ENCODE results near the gene NLN. TPM values are rescaled to one million over a fixed set of nuclear protein-coding genes. Genes with fewer than 3 reads are reported as not detected.

The NLN gene
- total RNA-seq, 1 donor from 2014 or later: 40.3 TPM

- H3K27ac Mint-ChIP-seq (ENCODE audit: unreplicated experiment): no peak overlapping the region
- TF ChIP-seq CTCF (IDR thresholded peaks at IDR 0.05): no peak
Measured at GRCh38 chr5:65830856-65831255, 108.9 kb downstream of the NLN start.

DNA sequence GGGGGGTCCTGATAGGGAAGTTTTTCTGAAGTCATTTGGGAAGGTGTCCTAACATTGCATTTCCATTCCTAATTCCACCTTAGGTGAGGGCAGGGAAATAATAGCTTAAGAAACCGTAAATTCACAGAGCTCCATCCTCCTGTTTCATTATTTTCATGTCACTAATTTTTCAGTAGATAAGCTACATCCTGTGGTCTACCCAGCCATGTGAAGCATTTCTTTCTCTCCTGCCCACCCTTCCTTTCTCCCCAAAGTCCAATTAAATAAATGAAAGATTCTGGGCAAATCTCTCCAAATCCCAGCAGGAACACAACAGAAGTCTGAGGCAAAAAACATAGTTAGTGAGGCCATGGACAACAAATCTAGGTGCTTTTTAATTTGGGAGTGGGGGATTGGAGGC, 109.3 kb downstream of the NLN start:
- H3K36me3 Mint-ChIP-seq (ENCODE audit: unreplicated experiment): no peaks in the 10 kb centered on the region
- H3K4me3 Mint-ChIP-seq (ENCODE audit: unreplicated experiment): no peak overlapping the region
- no peaks in the 10 kb centered on the region for H3K9me3 Mint-ChIP-seq (ENCODE audit: unreplicated experiment)
- DNase-seq (ENCODE audit: extremely low spot score, unreplicated experiment): no peak
- peaks cover 17% of the 10 kb centered on the region for H3K4me1 Mint-ChIP-seq (ENCODE audit: unreplicated experiment)
- no peak overlapping the region for H3K27ac Mint-ChIP-seq (ENCODE audit: unreplicated experiment)
- no peak for TF ChIP-seq CTCF (IDR thresholded peaks at IDR 0.05)
- H3K27me3 Mint-ChIP-seq (ENCODE audit: unreplicated experiment): no peaks in the 10 kb centered on the region

More at GRCh38 chr5:65830856-65831255, 108.9 kb downstream of the NLN start:
- no peaks in the 10 kb centered on the region for H3K9me3 Mint-ChIP-seq (ENCODE audit: unreplicated experiment)
- no peaks in the 10 kb centered on the region for H3K27me3 Mint-ChIP-seq (ENCODE audit: unreplicated experiment)
- no peak overlapping the region for H3K4me3 Mint-ChIP-seq (ENCODE audit: unreplicated experiment)
- H3K36me3 Mint-ChIP-seq (ENCODE audit: unreplicated experiment): no peaks in the 10 kb centered on the region
- no peak for DNase-seq (ENCODE audit: extremely low spot score, unreplicated experiment)
- H3K4me1 Mint-ChIP-seq (ENCODE audit: unreplicated experiment): peaks cover 17% of the 10 kb centered on the region

DNA sequence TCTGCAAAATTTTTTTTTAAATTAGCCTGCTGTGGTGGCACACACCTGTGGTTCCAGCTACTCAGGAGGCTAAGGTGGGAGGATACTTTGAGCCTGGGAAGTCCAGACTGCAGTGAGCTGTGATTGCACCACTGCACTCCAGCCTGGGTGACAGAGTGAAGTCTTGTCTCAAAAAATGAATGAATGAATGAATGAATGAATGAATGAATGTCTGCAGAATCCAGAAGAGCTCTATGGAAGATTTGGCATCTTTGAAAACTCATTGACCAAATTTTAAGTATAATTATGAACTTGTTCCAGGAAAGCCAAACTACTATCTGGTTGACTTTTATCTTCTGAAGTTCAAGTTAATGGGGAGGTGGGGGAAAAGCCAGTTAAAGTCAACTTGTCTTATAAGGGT, 110.1 kb downstream of the NLN start:
- DNase-seq (ENCODE audit: extremely low spot score, unreplicated experiment): no peak
- no peaks in the 10 kb centered on the region for H3K9me3 Mint-ChIP-seq (ENCODE audit: unreplicated experiment)
- H3K27me3 Mint-ChIP-seq (ENCODE audit: unreplicated experiment): no peaks in the 10 kb centered on the region
- no peak for TF ChIP-seq CTCF (IDR thresholded peaks at IDR 0.05)
- no peak overlapping the region for H3K27ac Mint-ChIP-seq (ENCODE audit: unreplicated experiment)
- peaks cover 18% of the 10 kb centered on the region for H3K4me1 Mint-ChIP-seq (ENCODE audit: unreplicated experiment)
- H3K4me3 Mint-ChIP-seq (ENCODE audit: unreplicated experiment): no peak overlapping the region
- H3K36me3 Mint-ChIP-seq (ENCODE audit: unreplicated experiment): no peaks in the 10 kb centered on the region

DNA sequence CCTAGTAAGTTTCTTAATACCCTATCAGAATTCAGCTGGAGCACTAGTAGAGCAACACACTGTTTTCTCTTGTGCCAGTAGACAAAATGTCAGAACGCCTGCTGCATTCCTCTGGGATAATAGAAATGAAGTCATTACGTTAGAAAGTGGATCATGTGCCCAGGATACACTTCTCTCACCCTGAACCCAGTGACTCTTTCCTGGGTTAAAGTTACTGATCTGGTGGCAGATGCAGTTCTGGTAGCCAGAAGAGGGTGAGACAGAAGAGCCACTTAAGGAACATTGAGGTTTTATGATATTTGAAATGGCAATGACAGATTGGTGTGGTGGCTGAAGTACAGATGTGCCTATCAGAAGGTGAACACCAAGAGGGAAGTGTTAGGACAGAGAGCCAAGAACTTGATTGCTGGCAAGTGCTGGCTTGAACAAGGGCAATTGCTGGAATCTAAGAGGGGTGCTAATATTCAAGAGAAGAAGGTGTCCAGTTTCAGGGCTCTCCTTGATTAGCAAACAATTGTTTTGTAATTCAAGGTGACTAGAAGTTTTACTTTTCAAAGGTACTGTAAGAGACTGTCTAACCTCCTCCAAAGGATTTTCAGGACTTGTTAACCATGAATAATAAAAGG, 110.7 kb downstream of the NLN start:
- Mint-ChIP-seq H3K27ac (ENCODE audit: unreplicated experiment) (no peak overlapping the region), H3K27me3 (ENCODE audit: unreplicated experiment) (no peaks in the 10 kb centered on the region), H3K36me3 (ENCODE audit: unreplicated experiment) (no peaks in the 10 kb centered on the region), H3K4me3 (ENCODE audit: unreplicated experiment) (no peak overlapping the region), H3K4me1 (ENCODE audit: unreplicated experiment) (peaks cover 12% of the 10 kb centered on the region), H3K9me3 (ENCODE audit: unreplicated experiment) (no peaks in the 10 kb centered on the region)
- no peak for DNase-seq (ENCODE audit: extremely low spot score, unreplicated experiment)
- TF ChIP-seq CTCF (IDR thresholded peaks at IDR 0.05): no peak

DNA sequence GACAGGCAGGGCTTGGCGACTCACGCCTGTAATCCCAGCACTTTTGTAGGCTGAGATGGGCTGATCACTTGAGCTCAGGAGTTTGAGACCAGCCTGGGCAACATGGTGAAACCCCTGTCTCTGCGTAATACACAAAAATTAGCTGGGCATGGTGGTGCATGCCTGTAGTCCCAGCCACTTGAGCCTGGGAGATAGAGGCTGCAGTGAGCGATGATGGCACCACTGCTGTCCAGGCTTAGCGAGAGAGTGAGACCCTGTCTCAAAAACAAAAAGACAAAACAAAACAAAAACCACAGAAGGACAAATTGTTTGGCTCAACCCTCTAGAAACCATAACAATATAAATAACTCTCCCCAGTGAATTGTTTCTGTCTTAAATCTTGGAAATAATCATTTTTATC, 111.8 kb downstream of the NLN start:
- DNase-seq (ENCODE audit: extremely low spot score, unreplicated experiment): no peak
- Mint-ChIP-seq H3K27me3 (ENCODE audit: unreplicated experiment) (no peaks in the 10 kb centered on the region), H3K4me1 (ENCODE audit: unreplicated experiment) (peaks cover 4% of the 10 kb centered on the region), H3K9me3 (ENCODE audit: unreplicated experiment) (no peaks in the 10 kb centered on the region), H3K36me3 (ENCODE audit: unreplicated experiment) (no peaks in the 10 kb centered on the region), H3K4me3 (ENCODE audit: unreplicated experiment) (no peak overlapping the region), H3K27ac (ENCODE audit: unreplicated experiment) (no peak overlapping the region)
- no peak for TF ChIP-seq CTCF (IDR thresholded peaks at IDR 0.05)
